HG03558 (cell line): Measurements from ENCODE around the gene PASK.
A peak's percentile ranks its signal among the peaks of the same experiment; 100 is the strongest.

ENCODE experiments used
- ATAC-seq: cut with Tn5 transposase; IDR thresholded peaks from one replicate; pipeline ENCODE4 v1.9.1; 2021; ENCODE audit warnings: moderate number of reproducible peaks; ENCODE audit not compliant: unreplicated experiment; ENCODE audit errors: extremely low read depth

Gene PASK

GRCh38 chr2:241182126-241182525, 32.9 kb upstream of the PASK start:
- no peak for ATAC-seq

- no peak for ATAC-seq
Measured at GRCh38 chr2:241180495-241180894, 31.2 kb upstream of the PASK start.

GRCh38 chr2:241179899-241180298, 30.6 kb upstream of the PASK start:
- no peak for ATAC-seq

GRCh38 chr2:241178961-241179360, 29.7 kb upstream of the PASK start:
- no peak for ATAC-seq

GRCh38 chr2:241177526-241178334, 28.5 kb upstream of the PASK start:
- no peak for ATAC-seq

- ATAC-seq = no peak
Measured at GRCh38 chr2:241173557-241173956, 24.3 kb upstream of the PASK start.

- no peak for ATAC-seq
Measured at GRCh38 chr2:241168366-241168765, 19.1 kb upstream of the PASK start.

- ATAC-seq = no peak
Measured at GRCh38 chr2:241163601-241164118, 14.4 kb upstream of the PASK start.

GRCh38 chr2:241161646-241162281, 12.5 kb upstream of the PASK start:
- no peak for ATAC-seq

- no peak for ATAC-seq
Measured at GRCh38 chr2:241160318-241160717, 11.0 kb upstream of the PASK start.

- no peak for ATAC-seq
Measured at GRCh38 chr2:241159116-241159515, 9.8 kb upstream of the PASK start.

GRCh38 chr2:241158546-241158900, 9.3 kb upstream of the PASK start:
- ATAC-seq = no peak

GRCh38 chr2:241157841-241158545, 8.7 kb upstream of the PASK start:
- ATAC-seq = no peak

- ATAC-seq = no peak
Measured at GRCh38 chr2:241156971-241157441, 7.7 kb upstream of the PASK start.

GRCh38 chr2:241155936-241156335, 6.7 kb upstream of the PASK start:
- ATAC-seq = no peak

GRCh38 chr2:241154915-241155314, 5.6 kb upstream of the PASK start:
- no peak for ATAC-seq

GRCh38 chr2:241153616-241154015, 4.3 kb upstream of the PASK start:
- ATAC-seq = no peak

- ATAC-seq = no peak
Measured at GRCh38 chr2:241151934-241152660, 2.8 kb upstream of the PASK start.

- peak; percentile 3 for ATAC-seq
Measured at GRCh38 chr2:241150660-241151530, 1.6 kb upstream of the PASK start.
